ENCODE measurements around the gene PDLIM5.

Gene PDLIM5

DNA sequence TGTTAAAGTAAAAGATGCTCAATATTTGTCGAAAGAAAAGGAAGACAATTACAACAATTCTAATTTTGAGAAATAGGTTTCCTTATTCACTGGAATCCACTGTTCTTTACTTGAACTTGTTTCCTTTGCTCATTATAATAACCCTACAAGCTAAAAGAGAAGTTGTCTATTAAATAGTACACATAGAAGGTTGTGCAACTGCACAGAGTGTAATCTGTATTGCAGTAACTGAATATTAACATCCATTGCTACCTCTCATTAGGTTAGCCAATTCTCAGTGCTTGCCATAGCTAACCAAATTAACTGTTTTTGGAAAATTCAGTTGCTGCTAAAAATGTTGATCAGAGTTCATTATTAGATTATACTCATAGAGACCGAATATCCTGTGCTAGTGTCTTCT, 120.0 kb downstream of the PDLIM5 start:
- DNase-seq (ENCODE audit: extremely low read depth, low read depth) = no peak
- TF ChIP-seq, protein P1, sequence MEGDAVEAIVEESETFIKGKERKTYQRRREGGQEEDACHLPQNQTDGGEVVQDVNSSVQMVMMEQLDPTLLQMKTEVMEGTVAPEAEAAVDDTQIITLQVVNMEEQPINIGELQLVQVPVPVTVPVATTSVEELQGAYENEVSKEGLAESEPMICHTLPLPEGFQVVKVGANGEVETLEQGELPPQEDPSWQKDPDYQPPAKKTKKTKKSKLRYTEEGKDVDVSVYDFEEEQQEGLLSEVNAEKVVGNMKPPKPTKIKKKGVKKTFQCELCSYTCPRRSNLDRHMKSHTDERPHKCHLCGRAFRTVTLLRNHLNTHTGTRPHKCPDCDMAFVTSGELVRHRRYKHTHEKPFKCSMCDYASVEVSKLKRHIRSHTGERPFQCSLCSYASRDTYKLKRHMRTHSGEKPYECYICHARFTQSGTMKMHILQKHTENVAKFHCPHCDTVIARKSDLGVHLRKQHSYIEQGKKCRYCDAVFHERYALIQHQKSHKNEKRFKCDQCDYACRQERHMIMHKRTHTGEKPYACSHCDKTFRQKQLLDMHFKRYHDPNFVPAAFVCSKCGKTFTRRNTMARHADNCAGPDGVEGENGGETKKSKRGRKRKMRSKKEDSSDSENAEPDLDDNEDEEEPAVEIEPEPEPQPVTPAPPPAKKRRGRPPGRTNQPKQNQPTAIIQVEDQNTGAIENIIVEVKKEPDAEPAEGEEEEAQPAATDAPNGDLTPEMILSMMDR (IDR thresholded peaks at IDR 0.05; ENCODE audit: low read depth, low read length) = no peak

DNA sequence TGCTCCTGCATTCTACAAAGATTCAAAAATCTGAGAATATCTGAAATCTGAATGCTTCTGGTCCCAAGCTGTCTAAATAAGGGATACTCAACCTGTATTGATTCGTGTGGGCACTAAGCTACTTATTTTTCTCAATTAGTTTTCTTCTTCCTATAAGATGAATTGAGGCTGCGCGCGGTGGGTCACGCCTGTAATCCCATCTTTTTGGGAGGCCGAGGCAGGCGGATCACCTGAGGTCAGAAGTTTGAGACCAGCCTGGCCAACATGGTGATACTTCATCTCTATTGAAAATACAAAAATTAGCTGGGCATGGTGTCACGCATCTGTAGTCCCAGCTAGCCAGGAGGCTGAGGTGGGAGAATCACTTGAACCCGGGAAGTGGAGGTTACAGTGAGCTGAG, 122.3 kb downstream of the PDLIM5 start:
- DNase-seq (ENCODE audit: extremely low read depth, low read depth) = no peak
- TF ChIP-seq, protein P1 (IDR thresholded peaks at IDR 0.05; ENCODE audit: low read depth, low read length) = no peak

DNA sequence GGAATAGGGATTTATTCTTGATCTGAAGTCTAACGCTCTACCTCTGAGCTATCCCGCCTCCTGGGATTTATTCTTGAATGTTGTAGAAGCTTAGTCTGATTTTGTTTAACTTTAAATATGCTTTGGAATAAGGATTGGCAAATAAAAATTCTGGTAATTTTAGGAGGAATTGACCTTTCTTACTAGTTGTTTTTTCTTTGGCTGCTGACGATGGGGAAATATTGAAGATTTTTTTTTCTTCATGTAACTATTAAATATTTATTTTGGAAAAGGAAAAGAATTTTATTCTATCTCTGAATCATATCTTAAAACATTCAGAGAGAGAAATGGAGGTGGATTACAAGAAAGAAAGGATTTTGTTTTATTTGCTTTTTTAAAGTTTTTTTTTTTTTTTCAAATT, 122.9 kb downstream of the PDLIM5 start:
- TF ChIP-seq, protein P1 (IDR thresholded peaks at IDR 0.05; ENCODE audit: low read depth, low read length) = no peak

DNA sequence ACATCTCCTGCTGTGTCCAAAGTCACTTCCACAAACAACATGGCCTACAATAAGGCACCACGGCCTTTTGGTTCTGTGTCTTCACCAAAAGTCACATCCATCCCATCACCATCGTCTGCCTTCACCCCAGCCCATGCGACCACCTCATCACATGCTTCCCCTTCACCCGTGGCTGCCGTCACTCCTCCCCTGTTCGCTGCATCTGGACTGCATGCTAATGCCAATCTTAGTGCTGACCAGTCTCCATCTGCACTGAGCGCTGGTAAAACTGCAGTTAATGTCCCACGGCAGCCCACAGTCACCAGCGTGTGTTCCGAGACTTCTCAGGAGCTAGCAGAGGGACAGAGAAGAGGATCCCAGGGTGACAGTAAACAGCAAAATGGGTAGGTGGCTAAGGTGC, 123.9 kb downstream of the PDLIM5 start:
- TF ChIP-seq, protein P1 (IDR thresholded peaks at IDR 0.05; ENCODE audit: low read depth, low read length) = no peak
- no peak for DNase-seq (ENCODE audit: extremely low read depth, low read depth)

More for the DNA sequence above, 122.9 kb downstream of the PDLIM5 start:
- no peak for DNase-seq (ENCODE audit: extremely low read depth, low read depth)

DNA sequence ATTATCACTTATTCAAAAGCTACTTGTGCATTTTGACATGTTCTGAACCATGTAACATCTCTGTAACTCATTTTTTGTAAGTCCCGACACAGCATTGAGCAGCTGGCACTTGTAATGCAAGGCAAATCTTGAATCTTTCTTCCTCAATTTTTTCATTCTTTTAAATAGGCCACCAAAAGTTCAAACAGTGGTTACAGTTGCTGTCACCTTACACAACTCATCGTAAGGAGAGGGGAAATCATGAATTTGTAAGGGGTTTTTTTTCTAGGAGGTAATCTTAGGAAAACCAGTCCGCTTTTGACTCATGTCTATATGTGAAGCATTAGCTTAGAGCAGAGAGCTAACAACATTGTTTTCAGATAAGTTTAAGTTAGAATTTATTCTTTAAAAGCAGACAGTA, 124.5 kb downstream of the PDLIM5 start:
- DNase-seq (ENCODE audit: extremely low read depth, low read depth) = no peak
- TF ChIP-seq, protein P1 (IDR thresholded peaks at IDR 0.05; ENCODE audit: low read depth, low read length) = no peak

DNA sequence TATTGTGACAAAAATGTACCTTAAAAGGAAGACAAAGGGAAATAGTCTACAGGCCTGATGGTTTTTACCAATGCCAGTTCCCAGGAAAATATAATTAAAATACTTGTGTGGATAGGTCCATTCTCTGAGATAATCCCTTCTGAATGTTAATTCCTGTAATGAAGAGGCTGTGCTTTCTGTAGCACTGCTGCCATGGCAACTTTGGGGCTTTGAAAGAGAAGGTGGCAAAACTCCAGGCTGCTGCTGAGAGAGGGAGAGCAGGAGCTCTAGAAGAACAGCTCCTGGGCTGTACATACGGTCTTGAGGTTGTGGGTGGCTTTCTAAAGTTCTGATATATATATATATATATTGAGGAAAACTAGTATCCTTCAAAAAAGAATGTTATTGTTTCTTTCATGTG, 125.4 kb downstream of the PDLIM5 start:
- TF ChIP-seq, protein P1 (IDR thresholded peaks at IDR 0.05; ENCODE audit: low read depth, low read length) = no peak
- DNase-seq (ENCODE audit: extremely low read depth, low read depth) = no peak

DNA sequence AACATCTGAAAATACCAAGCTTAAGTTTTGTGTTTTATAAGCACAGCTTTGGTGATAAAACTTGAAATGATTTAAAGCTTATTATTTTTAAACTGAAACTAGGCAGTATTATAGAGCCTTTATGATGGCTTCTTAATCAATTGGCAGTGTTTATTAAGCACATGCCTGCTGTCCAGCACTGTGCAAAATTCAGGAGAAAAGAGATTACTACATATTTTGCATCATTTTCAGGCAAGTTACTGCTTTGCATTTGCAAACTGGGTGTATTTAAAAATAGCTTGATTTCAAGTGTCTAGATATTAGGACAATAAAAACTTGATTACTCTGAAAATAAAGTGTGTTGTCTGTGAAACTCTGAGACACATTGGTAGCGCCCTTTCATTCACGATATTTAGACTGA, 126.5 kb downstream of the PDLIM5 start:
- TF ChIP-seq, protein P1 (IDR thresholded peaks at IDR 0.05; ENCODE audit: low read depth, low read length) = no peak
- no peak for DNase-seq (ENCODE audit: extremely low read depth, low read depth)

All from AG09319 (cell line).